Aorta (tissue), 5 donors: Measurements from ENCODE around the gene CLCN3. TPM values are rescaled to one million over a fixed set of nuclear protein-coding genes. Genes with fewer than 3 reads are reported as not detected.
"Not testable (repeated sequence)": the region's sequence is repeated elsewhere in the genome, so short reads cannot be mapped to it uniquely, and the experiment has no call there.

Source experiments
- ATAC-seq: fragments of 200-7000 bp; cut with Tn5 transposase; one replicate; pipeline ENCODE4 v1.9.1; 2022; ENCODE audit warnings: moderate library complexity; ENCODE audit not compliant: low FRiP score
- DNase-seq, 2 donors: peaks; one replicate each; pipeline ENCODE4 v3.0.0-alpha.2; 2020
- H3K27ac ChIP-seq, 2 donors: one replicate each; pipeline ENCODE4 v1.5.1; 2013; ENCODE audit warnings: low read length in 2 of 2, mild to moderate bottlenecking in 2 of 2, moderate library complexity in 2 of 2, control low read depth in 1 of 2, inconsistent platforms in 1 of 2, low read depth in 1 of 2
- H3K27me3 ChIP-seq, 2 donors: one replicate each; pipeline ENCODE4 v1.6.1; 2013; ENCODE audit warnings: control low read depth in 1 of 2, low read length in 1 of 2, mild to moderate bottlenecking in 1 of 2, moderate library complexity in 1 of 2; ENCODE audit not compliant: insufficient read depth in 2 of 2, control insufficient read depth in 1 of 2
- H3K36me3 ChIP-seq, 2 donors: one replicate each; pipeline ENCODE4 v1.6.1; 2013; ENCODE audit warnings: control low read depth in 1 of 2, low read length in 1 of 2, mild to moderate bottlenecking in 1 of 2; ENCODE audit not compliant: insufficient read depth in 2 of 2, control insufficient read depth in 1 of 2
- H3K4me1 ChIP-seq, 2 donors: one replicate each; pipeline ENCODE4 v1.6.1; 2013; ENCODE audit warnings: low read length in 2 of 2, control low read depth in 1 of 2, mild to moderate bottlenecking in 1 of 2, moderate library complexity in 1 of 2; ENCODE audit not compliant: insufficient read depth in 2 of 2, control insufficient read depth in 1 of 2
- H3K4me3 ChIP-seq, 2 donors: one replicate each; pipeline ENCODE4 v1.5.1; 2013; ENCODE audit warnings: low read length in 2 of 2, control low read depth in 1 of 2, mild to moderate bottlenecking in 1 of 2
- H3K9me3 ChIP-seq: one replicate; pipeline ENCODE4 v1.6.1; 2013; ENCODE audit warnings: mild to moderate bottlenecking, low read length; ENCODE audit not compliant: control insufficient read depth
- WGBS, 2 donors: extraction: QIAGEN DNeasy Blood & Tissue Kit; methylation state at CpG; one replicate each; pipeline ENCODE4 v1.1.7; 2013; 5-methylcytosine and 5-hydroxymethylcytosine counted together
- intact Hi-C, 2 donors: fragments of 100-400 bp; cut with DNase I; formaldehyde crosslinking; loops; one replicate each; pipeline versions ENCODE4 v1.14.2 to v1.15.0; 2022
- polyA plus RNA-seq, 2 donors: library from polyadenylated mRNA; stranded (reverse); fragments of 200-250 nt; gene quantifications; one replicate each; pipeline ENCODE4 v1.2.3, GENCODE V29; 2013
- total RNA-seq, 2 donors: library from RNA; stranded (reverse); fragmentation: NEBNext Ultra II Directional; extraction: Animal tissue kit (Norgen Biotek cat#: 25700); gene quantifications; one replicate each; pipeline ENCODE4 v1.2.1, GENCODE V29; 2021
- donor health status: healthy with polysubstance abuse.
- donor health status: Bipolar disorder and iron deficiency.
- donor health status: DM: no; HTN: no; CAD: no.
- donor health status: DM: no; HTN: no; CAD: no.
- donor health status: DM: yes; HTN: yes; CAD: no.

The CLCN3 gene
- total and polyA plus RNA-seq, 4 donors = 4.9 to 29.1 (median 12.3) TPM

GRCh38 chr4:169720529-169720928 is 100.2 kb downstream of the CLCN3 start:
- ATAC-seq (no peak), DNase-seq (no peak)
- Histone ChIP-seq H3K36me3 (no peaks in the 10 kb centered on the region), H3K4me1 (no peaks in the 10 kb centered on the region), H3K27me3 (no peaks in the 10 kb centered on the region), H3K27ac (no peak overlapping the region), H3K4me3 (no peak overlapping the region), H3K9me3 (no peaks in the 10 kb centered on the region)
- intact Hi-C loops = loop anchor here in 1 of 2 donors (2.0 kb wide), 1 partner anchor 20 kb away; no protein-coding TSS in a partner anchor
- 95 to 96% methylated on average over 7 of the region's 7 CpGs for WGBS, 2 donors

GRCh38 chr4:169723207-169723965 is 103.0 kb downstream of the CLCN3 start:
- WGBS, 2 donors = 87 to 88% methylated on average over 9 of the region's 9 CpGs
- intact Hi-C loops = no loop called here
- ATAC-seq = no peak
- no peak overlapping the region for H3K27ac ChIP-seq
- H3K4me1 ChIP-seq = no peaks in the 10 kb centered on the region
- no peak for DNase-seq
- no peaks in the 10 kb centered on the region for H3K36me3 ChIP-seq
- no peak overlapping the region for H3K4me3 ChIP-seq
- no peaks in the 10 kb centered on the region for H3K27me3 ChIP-seq
- H3K9me3 ChIP-seq = no peaks in the 10 kb centered on the region

GRCh38 chr4:169724260-169724659 is 103.9 kb downstream of the CLCN3 start:
- no peak for ATAC-seq
- Histone ChIP-seq H3K36me3 (no peaks in the 10 kb centered on the region), H3K27ac (no peak overlapping the region), H3K27me3 (no peaks in the 10 kb centered on the region), H3K4me3 (no peak overlapping the region), H3K4me1 (no peaks in the 10 kb centered on the region), H3K9me3 (no peaks in the 10 kb centered on the region)
- no peak for DNase-seq
- intact Hi-C loops = no loop called here
- 91% methylated on average over 2 of the region's 2 CpGs for WGBS, 2 donors

GRCh38 chr4:169727616-169728015 is 107.2 kb downstream of the CLCN3 start:
- H3K4me3 ChIP-seq = no peak overlapping the region
- ATAC-seq (no peak), DNase-seq (no peak)
- H3K27me3 ChIP-seq = no peaks in the 10 kb centered on the region
- intact Hi-C loops = no loop called here
- H3K36me3 ChIP-seq = peaks cover 3 to 4% of the 10 kb centered on the region in 2 donors
- H3K27ac ChIP-seq = no peak overlapping the region
- H3K4me1 ChIP-seq = no peaks in the 10 kb centered on the region
- no peaks in the 10 kb centered on the region for H3K9me3 ChIP-seq

- ATAC-seq (no peak), DNase-seq (no peak)
- WGBS, 2 donors = 87 to 88% methylated on average over 5 of the region's 5 CpGs
- intact Hi-C loops = no loop called here
- H3K4me3 ChIP-seq = no peak overlapping the region
- no peaks in the 10 kb centered on the region for H3K9me3 ChIP-seq
- H3K27me3 ChIP-seq = no peaks in the 10 kb centered on the region
- no peak overlapping the region for H3K27ac ChIP-seq
- H3K4me1 ChIP-seq = no peaks in the 10 kb centered on the region
- H3K36me3 ChIP-seq = peaks cover 3 to 4% of the 10 kb centered on the region in 2 donors
These were observed 110.2 kb downstream of the CLCN3 start for GRCh38 chr4:169730564-169730963.

- H3K9me3 ChIP-seq, H3K27ac ChIP-seq, DNase-seq, ATAC-seq, H3K4me3 ChIP-seq, H3K27me3 ChIP-seq, H3K36me3 ChIP-seq, H3K4me1 ChIP-seq, intact Hi-C loops: not testable (repeated sequence)
These were observed 118.2 kb downstream of the CLCN3 start for GRCh38 chr4:169738604-169739003.

- intact Hi-C loops = loop anchor here in 1 of 2 donors (2.0 kb wide), 1 partner anchor 21 kb away; no protein-coding TSS in a partner anchor
- H3K4me3 ChIP-seq = no peak overlapping the region
- H3K36me3 ChIP-seq = peaks cover 0 to 3% of the 10 kb centered on the region in 2 donors
- no peaks in the 10 kb centered on the region for H3K9me3 ChIP-seq
- H3K4me1 ChIP-seq = no peaks in the 10 kb centered on the region
- no peaks in the 10 kb centered on the region for H3K27me3 ChIP-seq
- 92 to 95% methylated on average over 2 of the region's 2 CpGs for WGBS, 2 donors
- DNase-seq (no peak), ATAC-seq (no peak)
- H3K27ac ChIP-seq = no peak overlapping the region
These were observed 121.2 kb downstream of the CLCN3 start for GRCh38 chr4:169741569-169741968.

- Histone ChIP-seq H3K27ac (no peak overlapping the region), H3K36me3 (peaks cover 0 to 7% of the 10 kb centered on the region in 2 donors), H3K4me1 (no peaks in the 10 kb centered on the region), H3K27me3 (no peaks in the 10 kb centered on the region), H3K4me3 (no peak overlapping the region), H3K9me3 (no peaks in the 10 kb centered on the region)
- WGBS, 2 donors = 84 to 96% methylated on average over 1 of the region's 1 CpG
- DNase-seq (no peak), ATAC-seq (no peak)
- intact Hi-C loops = no loop called here
These were observed 124.2 kb downstream of the CLCN3 start for GRCh38 chr4:169744601-169745000.

GRCh38 chr4:169745291-169745690 is 124.9 kb downstream of the CLCN3 start:
- DNase-seq (no peak), ATAC-seq (no peak)
- no peaks in the 10 kb centered on the region for H3K4me1 ChIP-seq
- no peaks in the 10 kb centered on the region for H3K9me3 ChIP-seq
- no peaks in the 10 kb centered on the region for H3K27me3 ChIP-seq
- H3K4me3 ChIP-seq = no peak overlapping the region
- 97 to 100% methylated on average over 1 of the region's 1 CpG for WGBS, 2 donors
- no peak overlapping the region for H3K27ac ChIP-seq
- peaks cover 0 to 7% of the 10 kb centered on the region in 2 donors for H3K36me3 ChIP-seq
- intact Hi-C loops = no loop called here
